Right forelimb (tissue), 1 donor: ENCODE measurements around the gene NAA10.
"Not testable (repeated sequence)": the region's sequence is repeated elsewhere in the genome, so short reads cannot be mapped to it uniquely, and the experiment has no call there.

Experiments
- DNase-seq: peaks from one replicate; pipeline ENCODE4 v3.0.0-alpha.2; 2018

The NAA10 gene

DNA sequence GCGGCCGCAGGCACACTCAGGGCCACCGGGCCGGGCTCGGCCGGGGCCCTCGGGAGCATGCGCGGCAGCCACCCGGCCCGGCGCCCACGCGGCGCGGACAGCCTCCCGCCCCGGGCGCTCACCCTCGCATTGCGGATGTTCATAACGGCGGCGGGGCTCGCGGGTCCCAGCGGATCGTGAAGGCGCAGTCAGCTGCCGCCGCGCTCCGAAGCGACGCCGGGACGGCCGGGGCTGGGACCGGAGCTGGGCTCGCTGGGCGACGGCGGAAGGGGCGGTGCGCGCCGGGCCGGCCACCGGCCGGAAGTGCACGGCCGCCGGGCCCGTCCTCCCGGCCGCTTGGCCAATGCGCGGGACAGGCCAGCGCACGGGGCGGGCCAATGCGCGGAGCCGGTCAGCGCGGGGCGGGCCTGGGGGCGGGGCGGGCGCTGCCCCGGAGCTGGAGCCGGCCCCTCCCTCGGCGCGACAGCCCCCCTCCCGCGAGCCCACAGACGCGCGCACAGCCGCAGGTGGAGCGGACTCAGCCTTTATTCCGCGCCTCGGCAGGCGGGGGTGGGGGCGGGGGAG is at the start of gene NAA10:
NAA10 (minus strand) TSS at position 276 of the 564 bp plus-strand sequence; CDS start at position 143, 133 bp downstream.
- DNase-seq: peak; percentile 82

DNA sequence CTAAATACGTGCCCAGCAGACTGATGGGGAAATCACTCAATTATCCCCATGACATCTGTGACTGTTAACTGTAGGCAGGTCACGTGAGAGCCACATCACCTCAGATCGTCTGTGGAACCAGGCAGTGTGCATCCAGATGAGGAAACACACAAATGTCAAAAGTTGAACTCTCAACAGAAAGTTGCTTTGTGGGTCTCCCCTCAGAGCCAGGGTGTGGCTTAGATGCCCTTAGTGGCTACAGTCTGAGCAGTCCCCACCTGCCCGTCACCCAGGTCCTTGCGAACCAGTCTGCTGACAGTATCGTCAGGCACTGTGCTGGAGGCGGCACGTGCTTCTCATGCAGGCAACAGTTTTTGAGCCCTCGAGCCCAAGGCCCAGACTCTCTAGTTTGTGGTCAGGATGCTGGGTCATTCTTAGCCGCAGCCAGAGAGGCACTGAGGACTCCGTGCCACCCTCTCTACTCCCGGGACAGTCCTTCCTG is 48.5 kb upstream of the NAA10 start:
- no peak for DNase-seq

DNA sequence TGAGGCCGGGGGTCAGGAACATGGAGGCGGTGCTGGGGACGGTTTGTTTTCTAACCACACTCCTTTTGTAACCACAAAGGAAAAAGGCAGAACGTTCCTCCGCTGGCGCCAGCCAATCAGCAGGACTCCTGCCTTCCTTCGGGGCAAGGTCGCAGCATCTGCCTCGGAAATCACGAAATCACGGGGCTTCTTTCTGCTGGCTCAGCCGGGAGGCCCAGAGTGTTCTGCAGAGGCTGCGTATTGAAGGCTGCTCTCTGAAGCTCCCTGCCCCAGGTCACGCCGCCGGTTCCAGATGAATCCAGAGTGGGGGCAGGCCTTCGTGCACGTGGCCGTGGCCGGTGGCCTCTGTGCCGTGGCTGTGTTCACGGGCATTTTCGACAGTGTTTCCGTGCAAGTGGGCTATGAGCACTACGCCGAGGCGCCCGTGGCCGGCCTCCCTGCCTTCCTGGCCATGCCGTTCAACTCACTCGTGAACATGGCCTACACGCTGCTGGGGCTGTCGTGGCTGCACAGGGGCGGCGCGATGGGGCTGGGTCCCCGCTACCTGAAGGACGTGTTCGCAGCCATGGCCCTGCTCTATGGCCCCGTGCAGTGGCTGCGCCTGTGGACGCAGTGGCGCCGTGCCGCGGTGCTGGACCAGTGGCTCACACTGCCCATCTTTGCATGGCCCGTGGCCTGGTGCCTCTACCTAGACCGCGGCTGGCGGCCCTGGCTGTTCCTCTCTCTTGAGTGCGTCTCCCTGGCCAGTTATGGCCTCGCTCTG is 47.1 kb upstream of the NAA10 start:
- no peak for DNase-seq

DNA sequence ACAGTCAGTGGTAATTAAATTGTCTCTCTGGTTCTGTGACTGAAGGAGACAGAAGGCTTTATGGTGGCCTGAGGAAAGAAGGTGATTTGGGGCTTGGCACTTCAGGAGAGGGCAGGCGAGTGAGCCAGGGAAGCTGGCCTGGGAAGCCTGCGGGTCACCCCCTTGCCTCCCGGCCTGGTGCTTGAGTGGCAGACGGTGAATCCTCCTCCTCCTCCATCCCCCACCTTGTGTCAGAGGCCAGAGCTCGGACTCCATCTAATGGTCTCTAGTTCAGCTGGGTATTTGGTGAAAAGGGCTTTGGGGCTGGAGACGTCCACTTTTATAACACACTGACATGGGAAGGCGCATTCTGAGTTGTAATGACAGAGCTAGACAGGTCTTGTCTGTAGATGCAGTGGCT is 46.4 kb upstream of the NAA10 start:
- no peak for DNase-seq

DNA sequence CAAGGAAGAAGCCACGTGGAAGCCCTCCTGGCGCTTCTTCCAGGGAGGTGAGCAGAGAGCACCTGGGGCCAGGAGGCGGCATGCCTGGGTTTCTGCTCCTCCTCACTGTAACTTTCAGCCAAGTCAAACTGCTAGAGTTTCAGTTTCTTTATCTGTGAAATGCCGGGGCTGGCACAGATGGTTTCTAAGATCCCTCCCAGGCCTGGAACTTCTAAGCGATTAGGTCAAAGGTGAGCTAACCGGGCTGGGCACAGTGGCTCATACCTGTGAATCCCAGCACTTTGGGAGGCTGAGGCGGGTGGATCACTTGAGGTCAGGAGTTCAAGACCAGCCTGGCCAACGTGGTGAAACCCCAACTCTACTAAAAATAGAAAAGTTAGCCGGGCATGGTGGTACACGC is 45.6 kb upstream of the NAA10 start:
- not testable (repeated sequence) for DNase-seq

DNA sequence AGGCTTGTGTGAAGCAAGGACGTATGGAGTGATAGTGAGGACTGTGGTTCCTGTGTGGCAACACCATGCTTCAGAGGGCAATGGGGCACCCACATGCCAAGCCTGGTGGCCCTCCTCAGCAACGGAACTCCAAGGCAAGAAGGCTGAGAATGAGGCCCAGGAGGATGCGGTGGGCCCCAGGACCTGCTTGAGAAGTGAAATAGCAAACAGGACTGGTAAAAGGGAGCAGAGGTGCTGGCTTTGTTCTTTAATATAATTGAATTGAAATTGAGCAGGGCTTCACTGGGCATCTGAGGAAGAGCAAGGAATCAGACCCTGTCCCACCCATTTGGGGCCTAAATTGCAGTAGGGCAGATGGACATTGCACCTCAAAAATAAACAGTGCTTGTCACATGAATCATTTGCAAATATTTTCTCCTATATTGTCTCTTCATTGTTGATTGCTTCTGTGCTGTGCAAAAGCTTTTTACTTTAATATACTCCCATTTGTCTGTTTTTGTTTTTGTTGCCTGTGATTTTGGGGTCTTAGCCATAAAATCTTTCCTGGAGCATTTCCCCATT is 40.0 kb upstream of the NAA10 start:
- DNase-seq: no peak

DNA sequence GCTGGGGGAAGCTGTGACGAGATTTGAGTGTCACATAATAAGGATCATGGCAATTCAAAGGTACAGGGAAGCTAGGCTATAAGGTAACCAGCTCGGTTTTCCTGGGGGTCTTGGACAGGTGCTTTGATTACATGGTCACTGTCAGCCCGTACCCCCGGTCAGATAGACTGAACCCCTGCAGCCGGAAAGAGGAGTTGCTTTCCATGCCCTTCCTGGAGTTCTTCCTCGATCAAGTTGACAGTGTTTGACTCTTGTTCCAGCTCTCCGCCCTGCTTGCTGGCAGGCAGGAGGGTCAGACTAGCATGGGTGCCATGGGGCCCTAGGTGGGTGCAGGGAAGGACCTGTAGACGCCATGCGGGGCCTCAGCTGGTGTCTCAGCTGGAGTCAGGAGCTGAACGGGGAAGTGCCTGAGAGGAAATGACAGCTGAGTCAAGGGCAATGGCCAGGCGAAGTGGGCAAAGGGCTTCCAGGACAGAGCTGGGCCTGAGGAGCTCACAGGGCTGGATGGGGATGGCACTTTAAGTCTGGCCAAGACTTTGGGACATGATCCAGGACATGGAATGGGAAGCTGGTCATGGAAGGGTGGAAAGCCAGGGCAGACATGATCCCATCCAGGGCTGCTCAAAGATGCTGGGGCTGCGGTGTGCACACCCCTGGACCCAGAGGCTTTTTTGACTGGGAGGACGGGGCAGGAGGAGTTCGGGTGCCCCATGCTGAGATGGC is 39.3 kb upstream of the NAA10 start:
- no peak for DNase-seq

DNA sequence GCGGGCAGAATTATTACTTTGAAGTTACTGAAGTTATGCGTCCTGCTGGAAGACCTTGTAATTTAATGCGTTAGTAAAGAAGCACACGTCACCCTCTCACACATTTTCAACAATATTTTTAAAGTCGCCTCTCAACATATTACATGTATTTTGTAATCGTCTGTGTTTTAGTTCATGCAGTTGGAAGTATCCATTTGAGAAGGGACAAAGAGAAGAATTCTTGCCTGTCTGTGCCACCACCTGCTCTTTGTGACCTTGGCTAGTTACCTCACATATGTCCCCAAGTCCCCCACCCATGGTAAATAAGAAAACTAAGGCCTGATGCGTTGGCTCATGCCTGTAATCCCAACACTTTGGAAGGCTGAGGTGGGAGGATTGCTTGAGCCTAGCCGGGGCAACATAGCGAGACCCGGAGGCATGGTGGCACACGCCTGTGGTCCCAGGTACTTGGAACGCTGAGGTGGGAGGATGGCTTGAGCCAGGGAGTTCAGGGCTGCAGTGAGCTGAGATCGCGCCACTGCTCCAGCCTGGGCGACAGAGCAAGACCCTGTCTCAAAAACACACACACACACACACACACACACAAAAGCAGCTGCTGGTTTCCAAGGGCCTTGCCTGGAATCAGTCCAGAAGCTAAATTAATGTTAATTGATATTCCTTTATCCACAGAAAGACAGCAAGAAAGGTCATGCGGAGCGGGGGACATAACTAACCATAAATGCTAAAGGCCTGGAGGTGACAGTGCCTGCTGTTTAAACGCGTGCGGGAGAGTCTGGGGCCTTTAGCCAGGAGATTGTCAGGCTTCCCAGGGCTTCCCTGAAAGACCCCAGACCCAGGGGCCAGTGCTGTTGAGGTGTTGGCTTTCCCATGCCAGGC is 38.5 kb upstream of the NAA10 start:
- DNase-seq: no peak

DNA sequence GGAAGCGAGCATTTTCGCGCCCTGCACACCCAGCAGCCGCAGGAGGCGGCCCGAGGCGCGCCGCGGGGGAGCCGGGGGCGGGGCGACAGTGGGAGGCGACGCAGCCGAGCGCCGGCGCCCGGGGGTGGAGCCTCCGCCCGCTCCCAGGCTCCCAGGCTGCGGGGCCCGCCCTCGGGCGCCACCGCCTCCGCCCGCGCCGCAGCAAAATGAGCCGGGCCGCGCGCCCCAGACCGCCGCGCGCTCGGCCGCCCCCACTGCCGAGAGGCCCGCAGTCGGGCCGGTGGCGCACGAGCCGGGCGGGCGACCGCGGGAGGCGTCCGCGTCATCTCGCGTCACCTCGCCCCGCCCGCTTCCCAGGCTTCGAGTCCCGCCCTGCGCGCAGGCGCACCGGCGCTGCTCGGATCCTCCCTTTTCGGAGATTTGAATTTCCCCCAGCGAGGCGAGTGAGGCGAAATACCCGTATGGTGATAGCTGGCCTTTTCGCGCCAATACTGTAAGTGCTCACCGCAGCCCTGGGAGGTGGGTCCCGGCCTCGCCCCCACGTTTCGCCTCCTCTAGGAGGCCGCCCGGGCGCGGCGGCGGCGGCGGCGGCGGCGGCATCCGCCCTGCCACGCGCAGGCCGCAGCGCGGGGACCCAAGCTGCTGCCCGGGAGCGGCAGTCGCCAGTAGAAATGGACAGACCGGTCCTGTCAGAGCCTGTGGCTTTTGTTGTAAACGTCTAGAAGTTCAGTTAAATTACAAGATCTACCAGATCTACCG is 37.7 kb upstream of the NAA10 start, which contains the start of gene TMEM187:
TMEM187 (plus strand) TSS at position 387 of the 759 bp plus-strand sequence. CDS start 9,309 bp downstream, outside the sequence.
- peak; percentile 90 for DNase-seq

DNA sequence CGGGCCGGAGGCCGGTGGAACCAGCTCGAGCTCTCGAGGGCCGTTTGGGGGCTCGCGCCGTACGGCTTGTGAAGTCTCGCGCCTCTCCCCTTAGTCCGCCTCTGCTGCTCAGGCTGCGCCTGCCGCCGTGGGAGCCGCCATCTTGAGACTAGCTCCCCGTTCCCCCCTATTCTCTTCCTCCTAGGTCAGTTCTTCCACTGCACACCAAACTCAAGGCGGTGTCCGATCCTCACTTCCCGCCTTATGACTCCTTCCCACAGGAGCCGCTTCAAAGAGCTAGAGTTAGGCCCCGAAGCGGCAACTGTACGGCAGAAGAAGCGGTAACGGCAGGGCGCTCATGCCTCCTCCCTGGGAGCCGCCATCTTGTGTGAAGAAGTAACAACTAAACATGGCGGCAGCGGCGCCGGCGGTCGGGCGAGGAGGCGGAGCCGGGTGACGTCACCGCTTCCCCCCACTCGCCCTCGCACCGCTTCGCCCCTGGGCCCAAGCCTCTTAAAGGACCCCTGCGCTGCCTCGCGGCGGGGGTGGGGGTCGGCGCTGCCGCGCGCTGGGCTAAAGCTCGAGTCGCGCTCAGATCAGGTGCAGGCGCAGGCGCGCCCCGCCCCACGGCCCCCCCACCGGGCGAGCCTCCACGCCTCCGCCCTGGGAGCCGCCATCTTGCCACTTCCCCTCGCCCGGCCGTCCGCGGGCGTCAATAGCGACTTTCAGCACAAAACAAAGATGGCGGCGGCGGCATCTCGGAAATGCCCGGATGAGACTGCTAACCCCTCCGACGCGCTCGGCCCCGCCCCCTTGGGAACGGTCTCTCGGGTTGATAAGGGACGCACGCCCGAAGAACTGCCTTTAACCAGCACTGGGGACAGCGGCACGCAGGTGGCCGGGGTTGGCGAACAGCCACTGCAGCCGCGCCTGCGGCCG is 36.9 kb upstream of the NAA10 start, which contains the start of gene HCFC1:
HCFC1 (minus strand) TSS at position 369 of the 918 bp plus-strand sequence. CDS start 978 bp downstream, outside the sequence.
- DNase-seq: peak; percentile 94

DNA sequence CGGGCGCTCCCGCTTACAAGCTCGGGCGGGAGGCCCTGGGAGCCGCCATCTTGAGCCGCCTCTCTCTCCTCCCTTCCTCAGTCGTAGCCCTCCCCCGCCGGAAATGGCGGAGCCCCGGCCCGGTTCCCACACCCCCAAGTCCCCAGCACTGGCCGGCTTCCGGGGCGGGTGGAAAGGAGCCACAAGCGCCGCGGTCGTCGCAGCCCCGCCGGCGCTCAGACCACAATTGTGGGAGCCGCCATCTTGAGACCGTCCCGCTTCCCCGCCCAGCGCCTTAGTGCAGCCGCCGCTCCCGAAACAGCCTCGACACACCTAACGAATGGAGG is 36.2 kb upstream of the NAA10 start:
- DNase-seq: peak; percentile 88

DNA sequence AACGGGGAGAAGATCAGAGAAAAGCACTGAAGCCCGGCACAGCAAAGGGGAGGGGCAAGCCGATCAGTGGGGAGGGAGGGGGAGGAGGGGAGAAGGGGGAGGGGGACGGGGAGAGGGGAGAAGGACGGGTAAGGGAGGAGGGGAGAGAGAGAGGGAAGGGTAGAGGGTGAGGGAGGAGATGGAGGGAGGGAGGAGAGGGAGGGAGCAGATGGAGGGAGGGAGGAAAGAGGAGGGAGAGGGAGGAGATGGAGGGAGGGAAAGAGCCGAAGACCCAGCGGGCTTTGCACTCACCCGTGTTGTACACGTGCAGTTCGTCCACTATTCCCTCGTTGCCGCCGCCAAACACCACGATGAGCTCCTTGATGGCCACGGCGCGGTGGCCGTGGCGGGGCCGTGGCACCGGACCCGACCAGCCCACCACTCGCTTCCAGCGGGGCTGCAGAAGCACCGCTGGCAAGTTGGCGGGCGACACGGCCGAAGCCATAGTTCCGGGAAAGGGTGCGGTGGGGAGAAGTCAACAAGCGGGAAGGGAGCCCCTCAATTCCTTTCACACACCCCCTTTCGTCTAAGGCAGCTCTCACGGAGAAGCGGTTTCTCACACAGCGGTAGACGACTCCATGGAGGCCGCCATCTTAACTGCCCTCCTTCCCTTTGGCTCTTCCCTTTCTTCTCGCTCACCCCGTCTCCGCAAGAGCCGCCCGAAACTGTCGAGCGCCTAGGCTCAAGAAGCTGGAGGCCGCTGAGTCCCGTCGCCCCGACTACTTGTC is 35.7 kb upstream of the NAA10 start:
- DNase-seq: peak; percentile 70

DNA sequence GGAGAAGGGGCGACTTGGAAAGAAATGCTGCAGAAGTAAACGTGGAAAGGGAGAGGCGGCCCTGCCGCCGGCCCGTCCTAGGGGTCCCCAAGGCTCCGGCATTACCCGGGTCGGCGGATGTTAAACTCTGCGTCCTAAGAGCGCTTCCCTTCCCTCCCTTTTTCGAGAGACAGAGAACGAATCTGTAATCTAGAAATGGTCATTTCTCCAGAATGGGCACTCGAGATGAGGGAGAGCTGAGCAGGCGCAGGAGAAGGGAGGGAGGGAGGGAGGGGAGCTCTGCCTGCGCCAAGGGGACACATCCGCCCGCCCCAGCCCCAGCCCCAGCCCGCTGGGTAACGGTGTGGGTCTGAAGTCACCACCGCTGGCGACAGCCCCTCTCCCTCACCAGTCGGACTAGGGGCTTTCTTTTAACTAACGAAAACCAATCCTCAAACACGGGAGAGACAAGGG is 35.1 kb upstream of the NAA10 start:
- DNase-seq: no peak

DNA sequence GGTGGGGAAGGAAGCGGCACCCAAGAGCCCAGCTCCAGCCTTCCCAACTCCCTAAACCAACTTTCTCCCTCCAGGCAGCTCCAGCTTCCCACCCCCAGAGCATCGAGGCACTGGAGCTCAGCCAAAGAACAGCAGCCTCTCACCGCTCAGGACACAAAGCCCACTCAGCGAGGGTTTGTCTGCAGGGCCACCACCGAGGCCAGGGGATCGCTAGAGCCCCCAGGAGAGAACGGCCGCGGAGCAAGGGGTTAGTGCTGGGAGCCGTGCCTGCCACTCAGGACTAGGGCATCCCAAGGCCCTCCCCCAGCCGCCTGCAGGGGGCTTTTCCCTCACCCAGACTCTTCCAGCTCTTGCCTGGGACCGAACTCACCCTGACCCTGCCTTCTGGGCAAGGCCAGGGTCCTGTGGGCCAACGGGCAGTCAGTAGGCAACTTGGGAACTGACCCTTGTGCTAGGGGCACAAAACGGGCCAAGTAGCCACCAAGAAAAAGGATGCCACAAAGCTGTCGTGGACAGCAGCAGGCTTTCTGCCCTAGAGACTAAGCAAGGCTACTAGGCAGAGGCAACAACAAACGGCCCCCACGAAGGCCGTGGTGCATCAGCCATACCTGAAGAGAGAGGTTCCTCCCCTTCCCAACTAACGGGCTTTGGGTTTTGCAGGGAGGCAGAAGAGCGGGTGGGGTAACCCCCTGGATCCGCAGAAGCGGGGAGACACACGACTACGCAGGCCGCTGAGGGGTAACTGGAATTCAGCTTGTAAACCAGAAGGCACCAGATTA is 34.5 kb upstream of the NAA10 start:
- no peak for DNase-seq

DNA sequence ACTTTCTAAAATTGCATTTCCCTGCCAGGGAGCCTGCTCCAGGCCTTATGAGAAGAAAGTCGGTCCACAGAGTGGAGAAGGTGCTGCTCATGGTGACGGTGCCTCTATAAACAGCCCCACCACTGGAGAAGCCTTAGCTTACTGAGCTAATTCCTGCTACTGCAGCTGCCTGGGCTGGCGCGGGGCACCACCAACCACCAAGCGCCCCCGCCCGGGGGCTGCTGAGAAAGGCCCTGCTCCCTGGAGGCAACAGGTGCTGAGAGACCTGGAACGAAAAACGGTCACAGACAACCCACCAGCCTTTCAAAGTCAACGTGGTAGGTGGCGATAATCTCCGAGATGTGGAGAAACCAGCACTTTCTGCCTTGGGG is 33.9 kb upstream of the NAA10 start:
- no peak for DNase-seq

DNA sequence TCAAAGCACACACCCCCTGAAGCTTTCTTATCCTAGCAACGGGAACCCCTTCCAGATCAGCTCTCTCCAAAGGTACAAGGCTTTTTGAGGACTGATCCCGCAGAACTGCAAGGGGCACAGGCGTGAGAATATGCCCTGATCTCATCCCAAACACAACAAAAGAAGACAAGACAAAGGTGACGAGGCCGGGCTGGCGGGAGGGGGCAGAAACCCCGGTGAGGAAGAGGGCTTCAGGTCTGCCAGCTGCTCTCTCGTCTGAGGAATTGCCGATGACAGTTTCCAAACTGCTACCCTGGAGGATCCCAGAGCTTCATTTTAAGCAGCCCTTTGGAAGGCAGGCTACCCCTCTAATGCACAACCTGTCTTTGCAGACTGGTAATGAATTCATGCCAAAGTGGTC is 33.4 kb upstream of the NAA10 start:
- no peak for DNase-seq

DNA sequence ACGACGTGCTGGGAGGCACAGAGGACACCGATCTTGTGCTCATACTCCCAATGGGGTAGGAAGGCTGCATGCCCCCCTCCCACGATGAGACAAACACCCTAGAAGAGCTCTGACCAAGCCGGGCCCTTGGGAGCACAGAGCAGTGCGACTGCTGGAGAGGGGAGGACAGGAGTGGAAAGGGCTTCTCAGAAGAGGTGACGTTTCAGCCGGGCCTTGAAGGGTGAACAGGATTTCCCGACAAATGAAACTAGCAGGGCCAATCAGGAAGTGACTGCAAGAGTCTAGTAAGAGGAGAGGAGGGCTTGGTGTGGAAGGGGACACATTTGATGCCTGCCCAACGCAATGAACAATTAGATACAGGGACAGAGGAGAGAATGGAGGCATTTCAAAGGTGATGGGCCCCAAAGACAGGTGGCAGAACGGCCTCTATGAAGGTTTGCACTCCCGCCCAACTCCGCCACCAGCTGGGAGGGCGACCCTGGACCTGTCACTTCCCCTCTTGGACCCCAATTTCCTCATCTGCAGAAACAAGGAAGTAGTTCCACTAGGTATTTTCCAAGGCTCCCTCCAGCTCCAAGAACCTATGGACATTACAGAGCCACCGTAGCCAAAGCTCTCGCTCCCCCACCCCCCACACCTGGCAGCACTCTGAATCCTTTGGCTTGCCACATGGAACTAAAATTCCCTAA is 32.8 kb upstream of the NAA10 start:
- no peak for DNase-seq
